ENCODE results near the gene TRPV2. TPM values are rescaled to one million over a fixed set of nuclear protein-coding genes. Genes with fewer than 3 reads are reported as not detected.

The TRPV2 gene
- total RNA-seq, 1 experiment from 2014 or later: 1.0 TPM

DNA sequence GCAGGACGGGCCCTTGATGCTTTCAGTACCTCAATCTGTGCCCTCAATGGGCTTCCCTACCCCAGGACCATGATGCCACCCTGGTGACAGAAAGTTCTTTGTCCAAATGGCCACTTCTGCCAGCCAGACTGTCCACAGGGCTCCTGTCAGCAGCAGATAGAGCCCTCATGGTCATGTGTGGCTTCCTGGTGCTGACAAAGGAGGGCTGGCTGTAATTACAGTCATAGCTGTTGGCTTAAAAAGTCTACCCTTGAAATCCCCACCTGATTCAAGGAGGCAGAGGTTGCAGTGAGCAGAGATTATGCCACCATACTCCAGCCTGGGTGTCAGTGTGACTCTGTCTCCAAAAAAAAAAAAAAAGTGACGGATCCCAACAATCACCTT is 3.3 kb downstream of the TRPV2 start:
- no peak overlapping the region for H3K9ac ChIP-seq (ENCODE audit: extremely low read depth, insufficient read length, low read length)
- no peak for DNase-seq
- no peaks in the 10 kb centered on the region for H4K20me1 ChIP-seq (ENCODE audit: control insufficient read depth, insufficient read depth, insufficient read length)
- H3K27me3 Mint-ChIP-seq (ENCODE audit: low read depth): peaks cover 1% of the 10 kb centered on the region
- no peaks in the 10 kb centered on the region for H3K23me2 ChIP-seq (ENCODE audit: insufficient read length, low read depth, low read length, poor library complexity, severe bottlenecking)
- H3K27ac ChIP-seq (ENCODE audit: insufficient read length, low read depth, low read length): no peak overlapping the region
- no peak overlapping the region for H2BK15ac ChIP-seq (ENCODE audit: low read depth, low read length)
- H3T11ph ChIP-seq (ENCODE audit: low read length): no peak overlapping the region
- H3K4ac ChIP-seq (ENCODE audit: low read depth, low read length): no peak overlapping the region
- peaks cover 15 to 27% of the 10 kb centered on the region in 2 experiments; a peak in 3 of 4 replicates for H3K4me1 Mint-ChIP-seq
- H2BK20ac ChIP-seq (ENCODE audit: low read depth, low read length, poor library complexity, severe bottlenecking): no peak overlapping the region
- H3K9me3 ChIP-seq (ENCODE audit: control insufficient read depth, low read depth, low read length): no peaks in the 10 kb centered on the region
- no peaks in the 10 kb centered on the region for H3K79me1 ChIP-seq (ENCODE audit: insufficient read depth, low read depth, low read length, poor library complexity, severe bottlenecking)
- H2AFZ ChIP-seq (ENCODE audit: low read length): no peak overlapping the region
- H3K14ac ChIP-seq (ENCODE audit: insufficient read depth, low read length): no peak overlapping the region
- TF ChIP-seq, protein P1, sequence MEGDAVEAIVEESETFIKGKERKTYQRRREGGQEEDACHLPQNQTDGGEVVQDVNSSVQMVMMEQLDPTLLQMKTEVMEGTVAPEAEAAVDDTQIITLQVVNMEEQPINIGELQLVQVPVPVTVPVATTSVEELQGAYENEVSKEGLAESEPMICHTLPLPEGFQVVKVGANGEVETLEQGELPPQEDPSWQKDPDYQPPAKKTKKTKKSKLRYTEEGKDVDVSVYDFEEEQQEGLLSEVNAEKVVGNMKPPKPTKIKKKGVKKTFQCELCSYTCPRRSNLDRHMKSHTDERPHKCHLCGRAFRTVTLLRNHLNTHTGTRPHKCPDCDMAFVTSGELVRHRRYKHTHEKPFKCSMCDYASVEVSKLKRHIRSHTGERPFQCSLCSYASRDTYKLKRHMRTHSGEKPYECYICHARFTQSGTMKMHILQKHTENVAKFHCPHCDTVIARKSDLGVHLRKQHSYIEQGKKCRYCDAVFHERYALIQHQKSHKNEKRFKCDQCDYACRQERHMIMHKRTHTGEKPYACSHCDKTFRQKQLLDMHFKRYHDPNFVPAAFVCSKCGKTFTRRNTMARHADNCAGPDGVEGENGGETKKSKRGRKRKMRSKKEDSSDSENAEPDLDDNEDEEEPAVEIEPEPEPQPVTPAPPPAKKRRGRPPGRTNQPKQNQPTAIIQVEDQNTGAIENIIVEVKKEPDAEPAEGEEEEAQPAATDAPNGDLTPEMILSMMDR (conservative IDR thresholded peaks at IDR 0.05): no peak
- H2BK120ac ChIP-seq (ENCODE audit: low read depth, low read length, poor library complexity, severe bottlenecking): no peak overlapping the region
- H4K8ac ChIP-seq (replicated peaks; ENCODE audit: insufficient read length, low read depth, low read length): no peak overlapping the region
- no peak overlapping the region for H3K4me2 ChIP-seq (ENCODE audit: insufficient read depth, insufficient read length, low read length)
- H3K36me3 Mint-ChIP-seq (ENCODE audit: insufficient read depth in 1 of 3, low read depth in 3 of 3): no peaks in the 10 kb centered on the region
- H4K5ac ChIP-seq (ENCODE audit: insufficient read length, low read depth, low read length): no peak overlapping the region
- H3K4me1 ChIP-seq (ENCODE audit: insufficient read depth, low read length): no peaks in the 10 kb centered on the region; the same call in 1 of the 2 replicates
- H3K4me3 Mint-ChIP-seq: no peak overlapping the region
- no peaks in the 10 kb centered on the region for H3K27me3 ChIP-seq (ENCODE audit: insufficient read depth, low read length)
- no peak overlapping the region for H3K23ac ChIP-seq (ENCODE audit: insufficient read length, low read depth, low read length)
- no peak overlapping the region for H2BK5ac ChIP-seq (ENCODE audit: insufficient read length, low read length)
- no peaks in the 10 kb centered on the region for H3K9me3 Mint-ChIP-seq
- no peak overlapping the region for H3K56ac ChIP-seq (ENCODE audit: insufficient read length, low read depth, low read length)
- H3K18ac ChIP-seq (ENCODE audit: insufficient read length, low read depth, low read length): no peak overlapping the region
- no peak overlapping the region for H2AK5ac ChIP-seq (ENCODE audit: insufficient read length, low read length)
- WGBS (ENCODE audit: extremely low coverage, insufficient read length, low lambda C conversion rate): no CpG with 5 or more reads among the region's 2 CpGs
- no peak overlapping the region for H3K27ac Mint-ChIP-seq
- no peak overlapping the region for H4K91ac ChIP-seq (ENCODE audit: insufficient read length, low read depth, low read length)
- no peak overlapping the region for H2BK12ac ChIP-seq (ENCODE audit: insufficient read length, low read depth, low read length)
- H3K79me2 ChIP-seq (ENCODE audit: insufficient read depth, low read length): no peaks in the 10 kb centered on the region
